ENCODE results near the gene CAV1. TPM values are rescaled to one million over a fixed set of nuclear protein-coding genes. Genes with fewer than 3 reads are reported as not detected.

The CAV1 gene
- total RNA-seq, 1 donor from 2014 or later: 66.7 TPM

- TF ChIP-seq CTCF (conservative IDR thresholded peaks at IDR 0.05; ENCODE audit: low read depth, low read length): no peak
- no peak overlapping the region for H3K4me3 ChIP-seq (ENCODE audit: low read depth, low read length)
- DNase-seq (ENCODE audit: low read depth): no peak
Observed at GRCh38 chr7:116595063-116595462, 70.2 kb downstream of the CAV1 start.

- TF ChIP-seq CTCF (conservative IDR thresholded peaks at IDR 0.05; ENCODE audit: low read depth, low read length): no peak
- no peak overlapping the region for H3K4me3 ChIP-seq (ENCODE audit: low read depth, low read length)
- DNase-seq (ENCODE audit: low read depth): no peak
Observed at GRCh38 chr7:116597384-116597783, 72.5 kb downstream of the CAV1 start.

- TF ChIP-seq CTCF (conservative IDR thresholded peaks at IDR 0.05; ENCODE audit: low read depth, low read length): peak; percentile 92
- no peak overlapping the region for H3K4me3 ChIP-seq (ENCODE audit: low read depth, low read length)
- DNase-seq (ENCODE audit: low read depth): no peak
Observed at GRCh38 chr7:116598278-116598677, 73.4 kb downstream of the CAV1 start.

GRCh38 chr7:116598861-116599260, 74.0 kb downstream of the CAV1 start:
- TF ChIP-seq CTCF (conservative IDR thresholded peaks at IDR 0.05; ENCODE audit: low read depth, low read length): no peak
- no peak overlapping the region for H3K4me3 ChIP-seq (ENCODE audit: low read depth, low read length)
- no peak for DNase-seq (ENCODE audit: low read depth)

- H3K4me3 ChIP-seq (ENCODE audit: low read depth, low read length): no peak overlapping the region
- no peak for TF ChIP-seq CTCF (conservative IDR thresholded peaks at IDR 0.05; ENCODE audit: low read depth, low read length)
- DNase-seq (ENCODE audit: low read depth): no peak
Observed at GRCh38 chr7:116601426-116601825, 76.6 kb downstream of the CAV1 start.

- no peak for TF ChIP-seq CTCF (conservative IDR thresholded peaks at IDR 0.05; ENCODE audit: low read depth, low read length)
- DNase-seq (ENCODE audit: low read depth): no peak
- no peak overlapping the region for H3K4me3 ChIP-seq (ENCODE audit: low read depth, low read length)
Observed at GRCh38 chr7:116607299-116607698, 82.5 kb downstream of the CAV1 start.

GRCh38 chr7:116610210-116610609, 85.4 kb downstream of the CAV1 start:
- no peak overlapping the region for H3K4me3 ChIP-seq (ENCODE audit: low read depth, low read length)
- DNase-seq (ENCODE audit: low read depth): peak; percentile 67
- no peak for TF ChIP-seq CTCF (conservative IDR thresholded peaks at IDR 0.05; ENCODE audit: low read depth, low read length)

Data from epithelial cell of proximal tubule (primary cell).